ENCODE results near the gene PRR5L.

Gene PRR5L

DNA sequence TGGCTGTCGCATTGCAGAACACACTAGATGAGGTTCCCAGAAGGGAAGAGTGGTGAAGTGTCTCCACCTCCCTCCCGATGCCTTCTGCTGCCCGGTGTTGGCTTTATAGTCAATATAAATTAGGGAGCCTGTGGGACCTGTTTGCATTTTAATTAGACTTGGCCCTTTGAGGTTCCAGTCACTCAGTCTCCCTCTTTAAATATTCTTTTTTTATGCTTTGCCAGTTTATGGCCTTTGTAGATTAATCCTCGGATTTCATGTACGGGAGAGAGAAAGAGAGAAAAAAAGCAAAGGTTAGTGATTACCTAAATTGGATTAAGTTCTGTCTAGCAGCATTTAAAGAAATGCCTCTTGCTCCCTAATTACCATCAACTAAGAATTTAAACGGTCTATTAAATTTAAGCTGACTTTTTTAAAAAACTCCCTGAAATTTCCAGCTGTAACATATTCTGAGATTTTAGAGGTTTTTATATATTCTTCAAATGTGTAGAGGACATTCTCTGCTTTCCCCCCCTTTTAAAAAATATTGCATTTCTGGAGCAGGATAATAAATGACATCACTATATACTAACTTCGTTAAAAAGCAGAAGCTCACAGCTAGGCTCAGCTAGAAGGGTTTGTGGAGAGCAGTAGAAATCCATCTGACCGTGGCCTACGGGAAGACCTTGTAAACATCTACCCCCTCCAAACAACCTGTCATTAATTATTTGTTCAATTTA lies 84.4 kb downstream of the PRR5L start:
- DNase-seq = no peak

DNA sequence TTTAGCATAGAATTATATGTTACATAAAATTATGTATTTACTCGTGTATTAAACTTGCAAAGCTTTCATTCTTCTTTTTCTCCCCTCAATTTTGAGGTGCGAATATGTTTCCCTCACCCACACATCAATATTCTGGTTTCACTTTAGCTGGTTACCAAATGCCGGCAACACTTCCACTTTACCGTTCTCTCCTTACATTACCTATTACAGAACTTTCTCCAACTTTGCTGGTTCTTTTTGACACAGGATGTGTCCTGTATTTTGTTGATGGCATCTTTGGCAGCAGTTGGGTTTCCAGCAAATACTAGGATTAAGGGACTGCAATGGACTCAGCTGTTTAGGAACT lies 84.9 kb downstream of the PRR5L start:
- DNase-seq = no peak

DNA sequence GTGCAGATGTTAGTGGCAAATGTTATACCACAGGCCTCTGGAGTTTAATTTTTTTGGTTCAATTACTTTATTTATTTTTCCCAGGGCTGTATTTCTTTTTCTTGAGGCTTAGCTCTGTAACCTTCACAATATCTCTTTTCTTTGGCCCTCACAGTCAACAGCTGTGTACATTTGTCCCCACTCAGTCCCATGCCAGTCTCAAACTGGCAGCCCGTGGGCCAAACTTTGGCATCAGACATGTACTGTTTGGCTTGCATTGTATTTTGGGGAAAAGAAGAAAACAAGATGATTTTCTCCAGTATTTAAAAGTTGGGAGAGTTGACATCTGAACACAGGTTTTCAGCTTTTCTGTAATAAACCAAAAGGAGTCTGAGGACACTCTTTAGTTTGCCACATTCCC lies 87.1 kb downstream of the PRR5L start:
- no peak for DNase-seq

DNA sequence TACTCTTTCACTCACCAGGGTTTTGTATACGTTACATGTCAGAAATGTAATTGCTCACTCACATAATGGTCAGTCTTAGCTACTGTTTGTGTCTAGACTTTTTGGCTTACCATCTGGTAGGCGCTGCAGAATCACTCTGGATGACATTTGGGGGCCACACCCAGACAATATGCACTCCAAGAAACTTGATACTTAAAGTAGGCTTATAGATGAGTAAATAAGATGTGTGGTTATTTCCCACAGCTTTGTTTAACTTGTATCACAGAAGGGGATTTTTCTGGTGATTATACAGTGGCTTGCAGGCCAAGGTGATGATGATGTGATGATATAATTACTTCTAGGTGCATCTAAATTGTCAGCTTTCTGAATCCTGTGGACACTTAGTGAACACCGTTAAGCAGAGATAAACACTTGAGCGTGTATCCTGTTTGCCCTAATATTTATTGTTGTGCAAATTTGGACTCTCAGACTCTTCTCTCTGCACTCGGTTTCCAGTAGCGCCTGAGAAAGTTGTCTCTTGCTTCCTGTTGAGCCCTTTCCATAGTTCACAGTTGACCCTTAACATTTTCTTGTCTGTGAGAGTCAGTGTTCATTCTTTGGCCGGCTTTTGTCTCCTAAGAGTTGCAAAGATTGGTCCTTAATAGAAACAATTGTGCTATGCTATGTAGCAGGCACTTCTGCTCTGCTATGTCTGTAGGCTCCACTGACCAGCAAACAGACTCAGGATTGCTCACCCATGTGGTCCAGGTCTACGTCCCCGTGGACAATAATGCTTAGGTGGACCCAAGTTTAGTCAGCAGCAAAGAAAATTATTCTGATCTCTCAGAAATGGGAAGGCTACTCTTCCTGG lies 89.3 kb downstream of the PRR5L start:
- no peak for DNase-seq

DNA sequence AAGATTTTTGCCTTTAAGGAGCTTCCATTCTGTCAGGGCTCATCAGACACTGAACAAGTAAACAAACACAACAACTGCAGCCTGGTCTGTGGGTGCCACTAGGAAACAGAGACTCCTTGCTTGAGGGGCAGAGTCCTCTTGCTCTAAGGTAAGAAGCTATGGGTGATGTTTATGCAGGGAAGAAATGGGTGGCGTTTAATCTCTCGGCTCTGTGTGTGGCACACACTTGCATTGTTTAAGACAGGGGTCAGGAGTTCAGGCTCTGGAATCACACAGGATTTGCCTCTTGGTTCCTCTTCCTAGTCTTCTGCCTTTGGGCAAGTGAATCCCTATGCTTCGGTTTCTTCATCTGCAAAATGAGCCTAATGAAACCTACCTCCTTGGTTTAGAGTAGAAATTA lies 90.3 kb downstream of the PRR5L start:
- DNase-seq = no peak

DNA sequence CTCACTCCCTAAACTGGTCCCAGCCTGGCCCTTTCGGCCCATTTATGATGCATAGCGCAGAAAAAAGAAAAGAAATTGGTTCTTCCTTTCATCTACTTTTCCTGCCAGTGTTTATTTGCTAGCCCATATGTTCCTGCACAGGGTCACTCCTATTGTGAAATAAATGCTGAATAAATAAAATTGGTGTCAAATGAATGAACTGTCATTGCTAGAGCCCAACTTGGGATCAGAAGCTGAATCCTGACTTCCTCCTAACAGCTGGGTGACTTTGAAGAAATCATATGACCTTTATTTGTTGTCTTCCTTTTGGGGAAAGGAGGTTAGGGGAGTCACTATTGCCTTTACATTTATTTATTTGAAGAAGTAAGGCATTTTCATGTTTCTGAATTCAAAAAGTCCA lies 92.0 kb downstream of the PRR5L start:
- DNase-seq = no peak

DNA sequence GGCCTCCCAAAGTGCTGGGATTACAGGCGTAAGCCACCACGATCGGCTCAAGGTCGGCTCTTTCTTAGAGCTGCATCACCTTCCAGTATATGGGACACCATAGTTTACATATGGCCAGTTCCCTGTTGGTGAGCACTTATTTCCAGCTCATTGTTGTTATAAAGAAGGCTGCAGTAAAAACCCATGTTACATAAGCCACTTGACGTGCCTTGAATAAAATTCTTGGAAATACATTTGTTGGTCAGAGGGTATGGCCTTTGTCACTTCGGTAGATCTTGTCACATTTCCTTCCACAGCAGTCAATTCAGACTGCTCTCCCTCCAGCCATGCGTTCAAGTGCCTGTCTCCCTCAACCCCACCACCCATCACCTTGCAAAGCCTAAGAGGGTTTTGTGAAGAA lies 92.9 kb downstream of the PRR5L start:
- no peak for DNase-seq

DNA sequence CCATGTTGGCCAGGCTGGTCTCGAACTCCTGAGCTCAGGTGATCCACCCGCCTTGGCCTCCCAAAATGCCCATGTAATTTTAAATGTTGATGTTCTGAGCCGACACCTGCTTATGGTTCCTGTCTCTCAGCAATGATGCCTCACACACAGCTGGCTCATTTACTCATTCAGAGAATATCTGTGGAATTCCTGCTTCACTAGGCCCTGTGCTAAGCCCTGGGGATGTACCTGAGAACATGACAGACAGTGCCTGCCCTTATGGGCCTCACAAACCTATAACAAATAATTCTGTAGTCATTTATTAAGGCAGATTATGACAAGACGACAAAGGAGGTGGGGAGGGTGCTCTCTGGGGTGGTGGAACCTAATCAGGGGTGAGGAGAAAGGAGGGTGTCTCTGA lies 93.7 kb downstream of the PRR5L start:
- no peak for DNase-seq

DNA sequence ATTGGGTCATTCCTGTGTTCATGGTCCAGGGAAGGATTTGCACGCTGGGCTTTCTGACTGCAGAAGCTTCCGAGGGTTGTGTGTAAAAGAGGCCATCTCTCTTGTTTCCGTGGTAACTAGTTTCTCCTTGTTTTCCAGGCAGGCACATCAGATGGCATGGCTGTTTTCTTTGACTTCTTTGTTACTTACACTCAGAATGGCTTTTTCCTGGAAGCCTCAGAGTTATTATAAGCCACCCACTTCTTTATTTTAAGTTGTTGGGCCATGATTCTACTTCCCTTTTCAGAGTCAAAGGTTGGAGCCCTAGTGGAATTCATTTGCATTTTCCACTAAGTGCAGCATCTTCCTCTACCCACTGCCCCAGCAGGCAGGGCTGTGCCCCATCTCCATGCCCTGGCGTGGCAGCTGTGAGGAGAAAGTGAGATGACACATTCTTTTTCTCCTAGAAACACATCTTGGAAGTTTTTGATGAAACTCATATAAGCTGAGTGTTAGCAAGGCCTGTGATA lies 94.9 kb downstream of the PRR5L start:
- no peak for DNase-seq

DNA sequence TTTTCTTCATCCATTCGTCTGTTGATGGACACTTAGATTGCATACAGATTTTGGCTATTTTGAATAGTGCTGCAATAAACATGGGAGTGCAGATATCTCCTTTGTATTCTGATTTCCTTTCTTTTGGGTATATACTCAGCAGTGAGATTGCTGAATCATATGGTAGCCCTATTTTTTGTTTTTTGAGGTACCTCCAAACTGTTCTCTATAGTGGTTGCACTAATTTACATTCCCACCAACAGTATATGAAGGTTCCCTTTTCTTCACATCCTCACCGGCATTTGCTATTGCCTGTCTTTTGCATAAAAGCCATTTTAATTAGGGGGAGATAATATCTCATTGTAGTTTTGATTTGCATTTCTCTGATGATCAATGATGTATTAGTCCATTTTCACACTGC lies 96.1 kb downstream of the PRR5L start:
- no peak for DNase-seq

DNA sequence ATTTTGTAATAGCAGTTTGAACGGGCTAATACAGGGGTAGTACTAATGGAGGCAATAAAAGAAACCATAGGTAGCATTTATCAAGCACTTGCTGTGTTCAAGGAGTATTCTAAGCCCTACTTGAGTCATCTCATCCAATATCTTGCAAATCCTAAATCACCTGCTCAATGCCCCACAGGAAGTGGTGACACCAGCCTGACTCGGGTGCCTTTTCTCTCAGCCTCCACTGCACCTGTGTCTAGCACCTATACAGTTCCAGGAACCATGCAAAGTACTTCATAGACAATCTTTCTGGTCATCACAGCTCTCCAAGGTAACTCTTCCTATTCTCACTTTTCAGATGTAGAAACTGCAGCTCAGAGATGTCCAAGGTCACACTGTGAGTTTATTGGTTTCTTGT lies 98.0 kb downstream of the PRR5L start:
- no peak for DNase-seq

DNA sequence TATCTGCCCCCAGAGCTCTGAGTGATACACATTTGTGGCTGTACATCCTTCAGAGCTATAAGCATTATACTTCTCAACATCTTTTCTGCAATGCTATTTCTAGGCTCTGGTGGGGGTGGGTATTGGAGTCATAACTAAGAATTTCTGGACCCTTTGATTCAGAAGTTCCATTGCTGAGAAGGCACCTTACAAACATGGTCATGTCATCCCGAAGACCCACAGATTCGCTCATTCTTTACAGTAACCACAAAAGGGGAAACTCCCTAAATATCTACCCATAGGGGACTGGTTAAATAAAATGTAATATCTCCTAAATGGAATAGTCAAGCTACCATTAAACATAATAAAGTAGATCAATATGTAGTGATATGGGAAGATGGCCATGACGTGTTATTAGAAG lies 98.8 kb downstream of the PRR5L start:
- no peak for DNase-seq

DNA sequence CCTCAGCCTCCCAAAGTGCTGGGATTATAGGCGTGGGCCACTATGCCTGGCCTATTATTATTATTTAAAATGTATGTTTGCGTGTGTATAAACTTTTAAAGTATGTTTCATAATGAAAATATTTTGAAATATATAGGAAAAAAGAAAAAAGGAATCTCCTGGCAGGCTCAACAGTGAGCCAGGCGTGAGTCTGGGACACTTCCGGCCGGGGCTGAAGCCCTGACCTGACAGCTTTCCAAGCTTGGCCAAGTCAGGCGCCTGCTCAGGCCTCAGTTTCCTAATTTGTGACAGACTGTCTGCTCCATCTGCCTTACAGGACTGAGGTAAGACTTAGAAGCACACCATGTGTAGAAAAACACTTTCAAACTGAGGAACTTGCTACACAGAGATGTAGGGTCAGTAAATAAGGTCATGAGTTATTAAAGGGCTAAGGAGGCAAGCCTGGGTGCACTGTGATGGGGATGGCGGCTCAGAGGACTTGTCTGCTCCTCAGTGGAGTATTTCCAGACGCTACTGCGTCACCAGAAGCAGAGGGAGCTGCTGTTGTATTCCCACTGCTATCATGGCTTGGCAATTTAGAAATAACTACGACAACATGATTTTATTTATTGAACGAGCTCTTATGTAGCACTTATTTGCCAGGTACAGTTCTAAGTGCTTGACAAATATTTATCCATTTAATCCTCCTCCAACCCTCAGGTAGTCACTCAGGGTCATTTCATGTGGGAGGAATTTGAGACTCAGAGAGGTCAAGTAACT lies 100.1 kb downstream of the PRR5L start:
- peak; percentile 45 for DNase-seq

DNA sequence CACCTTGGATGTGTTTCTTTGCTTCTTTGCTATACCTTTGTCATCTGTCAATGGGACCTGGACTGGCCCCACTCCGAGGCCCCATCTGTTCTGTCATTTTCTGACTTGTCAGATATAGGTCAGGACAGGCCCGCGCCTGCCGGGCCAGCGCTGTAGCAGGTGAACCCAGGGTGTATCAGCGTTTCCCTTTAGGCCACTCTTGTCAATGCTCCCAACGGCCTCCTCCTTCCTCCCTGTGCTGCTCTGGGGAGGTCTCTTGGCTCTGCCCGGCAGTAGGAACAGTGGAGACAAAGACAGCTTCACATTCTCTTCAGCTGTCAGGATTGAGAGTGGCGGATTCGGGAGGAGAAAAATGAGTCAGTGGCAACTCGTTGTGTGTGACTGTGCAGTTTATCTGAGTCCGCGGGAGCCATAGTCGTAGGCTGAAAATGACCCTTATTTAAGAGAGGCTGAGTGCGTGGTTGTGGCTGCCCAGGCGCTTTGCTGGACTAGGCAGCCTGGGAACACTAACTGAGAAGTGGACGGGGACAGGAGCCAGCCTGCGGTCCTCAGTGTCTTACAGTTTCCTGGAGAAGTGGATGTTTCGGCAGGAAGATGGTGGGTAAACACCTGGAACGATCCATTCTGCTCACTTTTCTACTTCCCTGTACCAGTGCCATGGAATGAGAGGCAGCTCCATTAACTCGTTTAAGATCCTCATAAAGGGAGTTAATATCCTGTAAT lies 102.3 kb downstream of the PRR5L start:
- peak; percentile 50 for DNase-seq

DNA sequence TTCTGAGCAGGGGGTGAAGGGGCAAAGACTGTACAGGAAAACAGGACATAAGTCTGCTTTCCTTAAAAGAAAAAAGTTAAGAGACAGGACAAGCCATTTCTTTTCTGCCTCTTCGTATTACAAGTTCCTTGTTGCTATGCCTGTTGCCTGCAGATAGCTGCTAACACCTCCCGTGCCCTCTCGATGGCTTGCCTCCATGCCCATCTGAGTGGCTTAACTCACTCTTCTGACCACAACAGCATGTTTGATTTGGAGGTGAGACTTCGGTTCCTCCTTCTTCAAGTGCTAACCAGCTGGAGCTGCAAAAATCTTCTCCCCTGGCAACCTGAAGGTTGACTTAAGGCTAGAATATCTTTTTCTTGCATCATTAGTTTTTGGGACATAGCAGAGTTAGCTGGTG lies 103.1 kb downstream of the PRR5L start:
- peak; percentile 40 for DNase-seq

DNA sequence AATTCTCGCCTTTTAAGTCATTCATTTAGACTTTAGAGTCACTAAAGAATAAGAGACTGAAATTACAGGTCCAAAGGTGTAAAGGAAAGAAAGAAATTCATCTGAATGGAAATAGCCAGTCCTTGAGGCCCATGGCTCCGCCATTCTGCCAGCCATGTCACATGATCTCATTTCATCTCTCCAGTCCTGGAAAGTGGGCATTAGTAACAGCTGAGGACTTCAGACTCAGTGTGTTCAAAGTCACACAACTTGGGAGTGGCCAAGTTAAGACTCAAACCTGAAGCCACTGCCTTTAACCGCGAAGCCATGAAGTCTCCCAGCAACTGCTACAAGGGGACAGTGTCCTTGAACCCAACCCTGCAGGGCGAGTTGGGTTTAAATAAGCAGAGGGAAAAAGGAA lies 103.7 kb downstream of the PRR5L start:
- no peak for DNase-seq

DNA sequence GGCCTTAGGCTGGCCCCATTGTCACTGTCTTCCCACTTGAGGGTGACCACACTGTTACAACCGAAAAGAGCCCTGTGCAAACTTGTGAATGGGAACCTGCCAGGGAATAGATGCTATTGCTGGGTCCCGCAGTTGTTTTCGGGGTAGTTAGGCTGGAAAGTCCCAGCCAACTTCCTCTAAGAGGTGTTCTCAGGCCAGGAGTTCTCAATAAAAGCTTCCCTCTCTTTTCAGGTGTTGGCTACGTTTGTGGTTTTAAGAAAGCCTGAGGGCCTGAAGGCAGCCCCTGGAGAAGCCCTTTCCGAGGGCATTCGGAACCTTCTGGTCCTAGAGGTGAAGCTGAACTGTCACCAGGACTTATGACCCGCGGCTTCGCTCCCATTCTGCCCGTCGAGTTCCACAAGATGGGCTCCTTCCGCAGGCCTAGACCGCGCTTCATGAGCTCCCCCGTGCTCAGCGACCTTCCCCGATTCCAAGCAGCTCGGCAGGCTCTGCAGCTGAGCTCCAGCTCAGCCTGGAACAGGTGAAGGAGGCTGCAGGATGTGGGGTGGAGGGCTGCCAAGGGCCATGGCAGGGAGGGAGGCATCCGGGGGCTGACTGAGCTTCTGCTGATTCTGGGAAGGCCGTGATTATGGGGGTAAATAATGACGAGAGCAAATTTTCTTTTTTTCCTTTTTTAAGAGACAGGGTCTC lies 104.8 kb downstream of the PRR5L start:
- DNase-seq = no peak

DNA sequence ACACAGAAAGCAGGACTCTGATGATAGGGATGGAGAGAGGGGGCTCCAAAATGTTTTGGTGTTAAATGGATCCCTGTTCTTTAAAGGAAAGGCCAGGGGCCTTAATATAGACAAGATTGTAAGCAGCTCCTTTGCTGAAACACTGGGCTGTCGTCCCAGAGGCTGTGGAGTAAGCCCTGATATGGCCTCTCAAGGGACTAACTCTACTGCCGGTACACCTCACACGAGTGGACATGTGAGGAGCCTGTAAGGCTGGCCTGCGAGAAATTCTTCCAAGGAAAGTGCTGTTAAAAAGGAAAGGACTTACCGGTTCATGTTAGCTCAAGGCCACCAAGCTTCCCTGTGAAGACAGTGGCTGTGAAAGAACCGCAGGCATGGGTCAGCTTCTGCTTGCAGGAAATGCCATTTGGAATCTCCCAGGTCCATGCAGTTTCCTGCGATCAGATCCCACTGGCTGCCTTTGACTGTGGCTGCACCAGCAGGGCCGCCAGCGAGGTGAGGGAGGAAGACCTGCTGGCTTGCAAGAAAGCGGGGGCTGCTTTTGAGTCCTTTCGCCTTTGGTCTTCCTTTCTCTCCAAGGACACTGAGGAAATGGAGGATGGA lies 106.6 kb downstream of the PRR5L start:
- no peak for DNase-seq

DNA sequence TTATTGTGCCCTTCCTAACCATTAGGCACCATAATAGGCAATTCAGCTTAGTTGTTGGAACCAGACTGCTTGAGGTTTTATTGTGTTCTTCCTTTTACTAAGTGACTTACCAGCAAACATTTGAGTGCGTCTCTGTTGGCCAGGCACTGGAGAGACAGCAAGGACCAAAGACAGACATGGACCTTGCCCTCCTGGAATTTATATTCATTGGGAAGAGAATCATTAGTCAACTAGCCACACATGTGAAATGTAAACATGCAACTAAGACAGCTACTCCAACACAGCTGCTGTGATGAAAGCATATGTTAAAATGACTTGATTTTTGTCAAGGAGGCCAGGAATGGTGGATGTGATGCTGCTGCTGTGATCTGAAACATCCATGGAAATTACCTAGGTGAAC lies 107.6 kb downstream of the PRR5L start:
- no peak for DNase-seq

DNA sequence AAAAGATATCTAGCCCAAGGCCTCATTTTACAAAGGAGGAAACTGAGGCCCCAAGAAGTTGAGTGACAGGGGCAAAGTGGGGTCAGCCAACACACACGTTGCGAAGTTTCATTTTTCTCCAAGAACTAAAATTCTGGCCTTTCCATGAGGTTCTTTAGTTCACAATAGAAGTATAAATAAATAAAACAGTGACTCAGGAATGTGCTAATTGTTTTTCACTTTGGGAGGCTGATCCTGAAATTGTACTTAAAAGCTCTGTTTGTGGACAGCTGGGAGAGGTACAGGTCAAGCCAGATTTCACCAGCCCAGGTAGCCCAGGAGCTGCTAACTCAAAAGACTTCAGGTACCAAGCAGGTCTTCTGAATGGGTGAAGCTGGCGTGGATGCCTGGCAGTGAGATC lies 108.7 kb downstream of the PRR5L start:
- DNase-seq = no peak

DNA sequence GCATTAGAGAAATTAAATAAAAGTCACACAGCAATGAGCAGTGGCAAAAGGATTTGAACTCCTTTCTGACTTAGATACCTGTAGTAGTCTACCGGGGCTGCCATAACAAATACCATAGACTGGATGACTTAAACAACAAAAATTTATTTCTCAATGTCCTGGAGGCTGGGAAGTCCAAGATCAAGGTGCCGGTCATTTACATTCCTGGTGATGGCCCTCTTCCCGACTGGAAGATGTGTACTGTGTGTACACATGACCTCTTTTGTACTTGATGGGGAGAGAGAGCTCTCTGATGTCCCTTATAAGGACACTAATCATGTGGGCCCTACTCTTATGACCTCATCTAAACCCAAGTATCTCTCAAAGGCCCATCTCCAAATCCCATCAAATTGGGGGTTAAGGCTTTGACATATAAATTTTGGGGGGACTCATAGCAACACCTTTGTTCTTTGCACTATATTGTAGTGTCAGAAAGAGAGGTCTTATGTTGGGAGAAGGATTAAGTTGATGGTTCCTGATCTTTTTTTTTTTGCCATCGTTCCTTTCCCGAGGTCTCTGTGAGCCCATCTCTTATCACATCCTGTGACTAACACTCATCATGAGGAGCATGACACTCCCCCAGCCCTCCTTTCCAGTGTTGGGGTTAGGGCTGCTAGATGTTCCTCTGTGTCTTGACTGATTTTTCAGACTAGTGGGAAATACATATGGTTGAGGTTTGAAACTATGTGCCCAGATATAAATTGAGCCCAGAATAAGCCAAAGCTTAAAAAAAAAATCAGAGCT lies 109.7 kb downstream of the PRR5L start:
- DNase-seq = no peak

Data from DMS79 treated with DMSO at 0.1 percent for 48 hours (cell line).